ENCODE data around the gene MYO5B.

DNA sequence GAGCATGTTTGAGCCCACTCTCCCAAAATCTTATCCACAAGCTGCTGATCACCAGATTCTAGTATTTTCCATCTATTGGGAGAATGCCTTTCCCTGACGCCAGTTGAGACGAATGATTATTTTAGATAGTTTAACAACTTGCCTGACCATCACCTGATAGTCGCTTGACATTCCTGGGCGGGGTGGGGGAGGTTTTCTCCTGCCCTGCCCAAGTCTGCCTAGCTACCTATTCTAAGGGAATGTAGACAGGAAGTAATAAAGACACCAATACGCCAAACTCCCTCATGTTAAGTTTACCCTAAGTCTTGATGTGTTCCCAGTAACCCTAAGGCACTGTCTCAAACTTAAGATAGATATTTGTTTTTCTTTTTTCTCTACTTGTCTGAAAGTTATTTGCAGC is 377.0 kb downstream of the MYO5B start:
- TF ChIP-seq RXRA (IDR thresholded peaks at IDR 0.05; ENCODE audit: borderline replicate concordance, low read depth) (no peak), PBX3 (IDR thresholded peaks at IDR 0.05) (no peak), MXI1 (IDR thresholded peaks at IDR 0.05; ENCODE audit: low read depth, low read length) (no peak), SIN3A (IDR thresholded peaks at IDR 0.05; ENCODE audit: borderline replicate concordance, low read depth, low read length) (no peak), TEAD4 (IDR thresholded peaks at IDR 0.05; ENCODE audit: borderline replicate concordance, insufficient read depth) (no peak), POLR2AphosphoS5 (IDR thresholded peaks at IDR 0.05; ENCODE audit: low read depth, low read length) (no peak), TAF1 (IDR thresholded peaks at IDR 0.05; ENCODE audit: borderline replicate concordance, low read depth, low read length) (no peak), RAD21 (IDR thresholded peaks at IDR 0.05; ENCODE audit: low read length) (no peak), USF1 (IDR thresholded peaks at IDR 0.05; ENCODE audit: borderline replicate concordance, low read depth) (no peak), EZH2phosphoT487 (IDR thresholded peaks at IDR 0.05; ENCODE audit: borderline replicate concordance, low read depth) (no peak), REST (IDR thresholded peaks at IDR 0.05; ENCODE audit: low read depth, low read length) (no peak)
- TF ChIP-seq, protein P1, sequence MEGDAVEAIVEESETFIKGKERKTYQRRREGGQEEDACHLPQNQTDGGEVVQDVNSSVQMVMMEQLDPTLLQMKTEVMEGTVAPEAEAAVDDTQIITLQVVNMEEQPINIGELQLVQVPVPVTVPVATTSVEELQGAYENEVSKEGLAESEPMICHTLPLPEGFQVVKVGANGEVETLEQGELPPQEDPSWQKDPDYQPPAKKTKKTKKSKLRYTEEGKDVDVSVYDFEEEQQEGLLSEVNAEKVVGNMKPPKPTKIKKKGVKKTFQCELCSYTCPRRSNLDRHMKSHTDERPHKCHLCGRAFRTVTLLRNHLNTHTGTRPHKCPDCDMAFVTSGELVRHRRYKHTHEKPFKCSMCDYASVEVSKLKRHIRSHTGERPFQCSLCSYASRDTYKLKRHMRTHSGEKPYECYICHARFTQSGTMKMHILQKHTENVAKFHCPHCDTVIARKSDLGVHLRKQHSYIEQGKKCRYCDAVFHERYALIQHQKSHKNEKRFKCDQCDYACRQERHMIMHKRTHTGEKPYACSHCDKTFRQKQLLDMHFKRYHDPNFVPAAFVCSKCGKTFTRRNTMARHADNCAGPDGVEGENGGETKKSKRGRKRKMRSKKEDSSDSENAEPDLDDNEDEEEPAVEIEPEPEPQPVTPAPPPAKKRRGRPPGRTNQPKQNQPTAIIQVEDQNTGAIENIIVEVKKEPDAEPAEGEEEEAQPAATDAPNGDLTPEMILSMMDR (IDR thresholded peaks at IDR 0.05) = no peak

All from SK-N-SH (cell line).